WTC11 (cell line): Measurements from ENCODE around the gene PIK3R6. TPM values are rescaled to one million over a fixed set of nuclear protein-coding genes. Genes with fewer than 3 reads are reported as not detected.
A peak's percentile ranks its signal among the peaks of the same experiment; 100 is the strongest.

Experiments
- ATAC-seq: fragments of 200-7000 bp; cut with Tn5 transposase; 2 replicates; pipeline ENCODE4 v1.10.0; 2021; ENCODE audit warnings: mild to moderate bottlenecking, moderate library complexity
- CTCF ChIA-PET: fragments of 300-600 bp; sonication (Branson Sonifier 250); formaldehyde crosslinking; loops from one replicate; lab custom pipeline; 2021; ENCODE audit warnings: antibody characterized with exemption; lab: Charles Lee
- POLR2A ChIA-PET: fragments of 350-600 bp; sonication (Branson Sonifier 250); formaldehyde crosslinking; loops from one replicate; lab custom pipeline; 2021; ENCODE audit warnings: antibody characterized with exemption; lab: Charles Lee
- DNase-seq: peaks from one replicate; pipeline ENCODE4 v3.0.0; 2021; ENCODE audit warnings: low spot score
- H3K27ac Mint-ChIP-seq: 2 replicates; pipeline ENCODE4 v1.8.0; 2021; ENCODE audit warnings: mixed read lengths
- H3K27me3 Mint-ChIP-seq: 2 replicates; pipeline ENCODE4 v1.8.0; 2021; ENCODE audit warnings: low read depth, mild to moderate bottlenecking, moderate library complexity, mixed read lengths
- H3K36me3 Mint-ChIP-seq: 2 replicates; pipeline ENCODE4 v1.8.0; 2021; ENCODE audit warnings: mixed read lengths
- H3K4me1 Mint-ChIP-seq: 2 replicates; pipeline ENCODE4 v1.8.0; 2022; ENCODE audit warnings: mixed read lengths
- H3K4me3 Mint-ChIP-seq: 2 replicates; pipeline ENCODE4 v1.8.0; 2021; ENCODE audit warnings: mild to moderate bottlenecking, moderate library complexity, mixed read lengths
- H3K9me3 Mint-ChIP-seq: 2 replicates; pipeline ENCODE4 v1.8.0; 2021; ENCODE audit warnings: mixed read lengths
- ATF3 ChIP-seq: sonication (generic); formaldehyde crosslinking; conservative IDR thresholded peaks from 2 replicates; pipeline ENCODE4 v1.8.1; 2022; ENCODE audit warnings: mild to moderate bottlenecking, missing genetic modification reagents
- CBFB ChIP-seq: sonication (generic); formaldehyde crosslinking; IDR thresholded peaks from 2 replicates; pipeline ENCODE4 v1.8.1; 2022; ENCODE audit warnings: mild to moderate bottlenecking, low read depth, missing genetic modification reagents
- E2F1 ChIP-seq: sonication (generic); formaldehyde crosslinking; IDR thresholded peaks from 2 replicates; pipeline ENCODE4 v1.8.0; 2022; ENCODE audit warnings: mild to moderate bottlenecking, missing genetic modification reagents
- FOXJ3 ChIP-seq: sonication (generic); formaldehyde crosslinking; IDR thresholded peaks from 2 replicates; pipeline ENCODE4 v1.9.0; 2021; ENCODE audit warnings: missing genetic modification reagents, mild to moderate bottlenecking, borderline replicate concordance
- GABPB1 ChIP-seq: sonication (generic); formaldehyde crosslinking; IDR thresholded peaks from 2 replicates; pipeline ENCODE4 v1.8.1; 2023; ENCODE audit warnings: mild to moderate bottlenecking, missing genetic modification reagents
- GTF2I ChIP-seq: fragments of 250-450 bp; sonication (Bioruptor Pico); conservative IDR thresholded peaks from 2 replicates; pipeline ENCODE4 v1.4.0; 2021; ENCODE audit warnings: mild to moderate bottlenecking
- HMGA2 ChIP-seq: fragments of 250-450 bp; sonication (Bioruptor Pico); IDR thresholded peaks from 2 replicates; pipeline ENCODE4 v1.4.0; 2021; ENCODE audit warnings: mild to moderate bottlenecking, moderate library complexity
- IRF2 ChIP-seq: sonication (generic); formaldehyde crosslinking; IDR thresholded peaks from 2 replicates; pipeline ENCODE4 v1.8.0; 2022; ENCODE audit warnings: low read depth, missing genetic modification reagents, borderline replicate concordance
- NFATC4 ChIP-seq: fragments of 250-450 bp; sonication (Bioruptor Pico); IDR thresholded peaks from 2 replicates; pipeline ENCODE4 v1.9.0; 2021; ENCODE audit warnings: mild to moderate bottlenecking
- NFYB ChIP-seq: sonication (generic); formaldehyde crosslinking; conservative IDR thresholded peaks from 2 replicates; pipeline ENCODE4 v1.8.0; 2022; ENCODE audit warnings: low read depth, missing genetic modification reagents
- NR1H2 ChIP-seq: sonication (generic); formaldehyde crosslinking; IDR thresholded peaks from 2 replicates; pipeline ENCODE4 v1.9.0; 2021; ENCODE audit warnings: mild to moderate bottlenecking, moderate library complexity, missing genetic modification reagents
- NR3C1 ChIP-seq: sonication (generic); formaldehyde crosslinking; conservative IDR thresholded peaks from 2 replicates; pipeline ENCODE4 v1.8.1; 2023; ENCODE audit warnings: low read depth, mild to moderate bottlenecking, missing genetic modification reagents
- OVOL2 ChIP-seq: fragments of 250-450 bp; sonication (Bioruptor Pico); IDR thresholded peaks from 2 replicates; pipeline ENCODE4 v1.9.0; 2021; ENCODE audit warnings: mild to moderate bottlenecking, borderline replicate concordance
- SP1 ChIP-seq: sonication (generic); formaldehyde crosslinking; conservative IDR thresholded peaks from 2 replicates; pipeline ENCODE4 v1.8.1; 2022; ENCODE audit warnings: missing genetic modification reagents
- TCF7 ChIP-seq: sonication (generic); formaldehyde crosslinking; IDR thresholded peaks from 2 replicates; pipeline ENCODE4 v1.8.0; 2022; ENCODE audit warnings: mild to moderate bottlenecking, low read depth, missing genetic modification reagents, moderate library complexity
- TP53 ChIP-seq: sonication (generic); formaldehyde crosslinking; IDR thresholded peaks from 2 replicates; pipeline ENCODE4 v1.8.1; 2023; ENCODE audit warnings: mild to moderate bottlenecking, missing genetic modification reagents
- ZBTB21 ChIP-seq: sonication (generic); formaldehyde crosslinking; IDR thresholded peaks from 2 replicates; pipeline ENCODE4 v1.8.1; 2023; ENCODE audit warnings: mild to moderate bottlenecking, missing genetic modification reagents, borderline replicate concordance
- ZNF121 ChIP-seq: sonication (generic); formaldehyde crosslinking; IDR thresholded peaks from 2 replicates; pipeline ENCODE4 v1.8.0; 2023; ENCODE audit warnings: missing genetic modification reagents
- ZNF317 ChIP-seq: sonication (generic); formaldehyde crosslinking; IDR thresholded peaks from 2 replicates; pipeline ENCODE4 v1.8.1; 2023; ENCODE audit warnings: low read depth, mild to moderate bottlenecking, moderate library complexity, missing genetic modification reagents, borderline replicate concordance
- ZNF425 ChIP-seq: fragments of 250-450 bp; sonication (Bioruptor Pico); conservative IDR thresholded peaks from 2 replicates; pipeline ENCODE4 v1.9.0; 2021; ENCODE audit warnings: mild to moderate bottlenecking
- total RNA-seq: library from RNA; stranded (reverse); gene quantifications from 3 replicates; pipeline ENCODE4 v1.2.3, GENCODE V29; 2021
- TF ChIP-seq, protein P1 (sequence below): fragments of 250-450 bp; sonication (Bioruptor Pico); IDR thresholded peaks from 2 replicates; pipeline ENCODE4 v1.9.0; 2021; ENCODE audit warnings: mild to moderate bottlenecking
- TF ChIP-seq, protein P2 (sequence below): sonication (generic); formaldehyde crosslinking; conservative IDR thresholded peaks from 2 replicates; pipeline ENCODE4 v1.8.1; 2023; ENCODE audit warnings: mild to moderate bottlenecking, low read depth, missing genetic modification reagents, moderate library complexity
- TF ChIP-seq, protein P3 (sequence below): sonication (generic); formaldehyde crosslinking; IDR thresholded peaks from 2 replicates; pipeline ENCODE4 v1.8.0; 2022; ENCODE audit warnings: mild to moderate bottlenecking, missing genetic modification reagents
- TF ChIP-seq, protein P4 (sequence below): fragments of 250-450 bp; sonication (Bioruptor Pico); IDR thresholded peaks from 2 replicates; pipeline ENCODE4 v1.8.0; 2021; ENCODE audit warnings: mild to moderate bottlenecking

The PIK3R6 gene
- total RNA-seq, 1 experiment from 2014 or later = 0.15 TPM

DNA sequence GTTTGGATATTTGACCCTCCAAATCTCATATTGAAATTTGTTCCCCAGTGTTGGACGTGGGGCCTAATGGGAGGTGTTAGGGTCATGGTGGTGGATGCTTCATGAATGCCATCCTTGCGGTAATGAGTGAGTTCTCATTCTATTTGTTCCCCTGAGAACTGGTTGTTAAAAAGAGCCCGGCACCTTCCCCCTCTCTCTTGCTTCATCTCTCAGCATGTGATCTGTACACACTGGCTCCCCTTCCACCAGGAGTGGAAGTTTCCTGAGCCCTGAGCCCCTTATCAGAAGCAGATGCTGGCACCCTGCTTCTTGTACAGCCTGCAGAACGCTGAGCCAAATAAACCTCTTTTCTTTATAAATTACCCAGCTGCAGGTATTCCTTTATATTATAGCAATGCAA, 25.6 kb downstream of the PIK3R6 start:
- DNase-seq (no peak), ATAC-seq (no peak)
- H3K9me3 Mint-ChIP-seq = peaks cover 13% of the 10 kb centered on the region
- peaks cover 3% of the 10 kb centered on the region for H3K27me3 Mint-ChIP-seq
- TF ChIP-seq OVOL2 (CRISPR knock-in tag) = no peak
- TF ChIP-seq FOXJ3 (CRISPR knock-in tag) = no peak
- no peak for TF ChIP-seq TP53 (CRISPR knock-in tag)
- TF ChIP-seq IRF2 = no peak
- TF ChIP-seq, protein P1, sequence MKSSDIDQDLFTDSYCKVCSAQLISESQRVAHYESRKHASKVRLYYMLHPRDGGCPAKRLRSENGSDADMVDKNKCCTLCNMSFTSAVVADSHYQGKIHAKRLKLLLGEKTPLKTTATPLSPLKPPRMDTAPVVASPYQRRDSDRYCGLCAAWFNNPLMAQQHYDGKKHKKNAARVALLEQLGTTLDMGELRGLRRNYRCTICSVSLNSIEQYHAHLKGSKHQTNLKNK (CRISPR knock-in tag) = no peak
- no peak for TF ChIP-seq ZNF121 (CRISPR knock-in tag)
- TF ChIP-seq, protein P2, sequence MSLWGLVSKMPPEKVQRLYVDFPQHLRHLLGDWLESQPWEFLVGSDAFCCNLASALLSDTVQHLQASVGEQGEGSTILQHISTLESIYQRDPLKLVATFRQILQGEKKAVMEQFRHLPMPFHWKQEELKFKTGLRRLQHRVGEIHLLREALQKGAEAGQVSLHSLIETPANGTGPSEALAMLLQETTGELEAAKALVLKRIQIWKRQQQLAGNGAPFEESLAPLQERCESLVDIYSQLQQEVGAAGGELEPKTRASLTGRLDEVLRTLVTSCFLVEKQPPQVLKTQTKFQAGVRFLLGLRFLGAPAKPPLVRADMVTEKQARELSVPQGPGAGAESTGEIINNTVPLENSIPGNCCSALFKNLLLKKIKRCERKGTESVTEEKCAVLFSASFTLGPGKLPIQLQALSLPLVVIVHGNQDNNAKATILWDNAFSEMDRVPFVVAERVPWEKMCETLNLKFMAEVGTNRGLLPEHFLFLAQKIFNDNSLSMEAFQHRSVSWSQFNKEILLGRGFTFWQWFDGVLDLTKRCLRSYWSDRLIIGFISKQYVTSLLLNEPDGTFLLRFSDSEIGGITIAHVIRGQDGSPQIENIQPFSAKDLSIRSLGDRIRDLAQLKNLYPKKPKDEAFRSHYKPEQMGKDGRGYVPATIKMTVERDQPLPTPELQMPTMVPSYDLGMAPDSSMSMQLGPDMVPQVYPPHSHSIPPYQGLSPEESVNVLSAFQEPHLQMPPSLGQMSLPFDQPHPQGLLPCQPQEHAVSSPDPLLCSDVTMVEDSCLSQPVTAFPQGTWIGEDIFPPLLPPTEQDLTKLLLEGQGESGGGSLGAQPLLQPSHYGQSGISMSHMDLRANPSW (CRISPR knock-in tag) = no peak
- TF ChIP-seq, protein P3, sequence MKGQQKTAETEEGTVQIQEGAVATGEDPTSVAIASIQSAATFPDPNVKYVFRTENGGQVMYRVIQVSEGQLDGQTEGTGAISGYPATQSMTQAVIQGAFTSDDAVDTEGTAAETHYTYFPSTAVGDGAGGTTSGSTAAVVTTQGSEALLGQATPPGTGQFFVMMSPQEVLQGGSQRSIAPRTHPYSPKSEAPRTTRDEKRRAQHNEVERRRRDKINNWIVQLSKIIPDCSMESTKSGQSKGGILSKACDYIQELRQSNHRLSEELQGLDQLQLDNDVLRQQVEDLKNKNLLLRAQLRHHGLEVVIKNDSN (CRISPR knock-in tag) = no peak
- no peak for TF ChIP-seq CBFB (CRISPR knock-in tag)
- no peak for TF ChIP-seq NR3C1 (CRISPR knock-in tag)
- no peak for TF ChIP-seq GTF2I (CRISPR knock-in tag)
- no peaks in the 10 kb centered on the region for H3K36me3 Mint-ChIP-seq
- no peak overlapping the region for H3K27ac Mint-ChIP-seq
- peaks cover 26% of the 10 kb centered on the region for H3K4me1 Mint-ChIP-seq
- ChIA-PET CTCF (interaction anchor here (1.4 to 3.3 kb wide), 2 partner anchors 9 to 47 kb away, joined by 3 to 19 read pairs; no protein-coding TSS in a partner anchor), POLR2A (no interaction called here)
- no peak overlapping the region for H3K4me3 Mint-ChIP-seq

DNA sequence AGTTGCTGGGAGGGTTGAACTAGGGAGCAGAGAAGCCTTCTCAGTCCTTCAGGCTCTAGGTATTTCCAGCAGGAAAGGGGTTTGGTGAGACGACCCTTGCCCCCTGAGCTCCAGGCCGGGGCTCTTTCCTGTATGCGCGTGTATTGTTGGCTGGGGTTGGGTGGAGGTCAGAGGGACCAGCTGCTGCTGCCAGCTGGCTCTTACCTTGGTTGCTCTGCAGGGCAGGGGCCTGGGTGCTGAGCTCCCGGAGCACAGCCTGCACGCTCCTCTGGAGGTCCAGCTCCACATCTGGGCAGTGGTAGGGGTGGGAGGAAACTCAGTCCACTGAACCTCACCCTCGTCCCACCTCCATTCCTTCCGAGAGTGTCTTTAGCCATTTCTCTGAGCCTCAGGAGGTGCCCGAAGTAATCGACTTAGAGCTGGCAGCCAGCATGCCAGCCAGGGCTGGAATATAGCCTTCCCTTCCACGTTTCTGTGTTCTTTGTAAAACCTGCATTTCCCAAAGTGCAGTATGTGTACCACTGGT, 28.0 kb downstream of the PIK3R6 start:
- H3K4me1 Mint-ChIP-seq = peaks cover 25% of the 10 kb centered on the region
- peak; percentile 46 for ATAC-seq
- no peaks in the 10 kb centered on the region for H3K36me3 Mint-ChIP-seq
- DNase-seq = no peak
- ChIA-PET CTCF (interaction anchor here (0.8 to 1.2 kb wide), 5 partner anchors 9 to 61 kb away, joined by 3 to 6 read pairs (median 4); partner anchors contain the start of gene MFSD6L), POLR2A (interaction anchor here (1.0 kb wide), 1 partner anchor 9 kb away, joined by 3 read pairs; no protein-coding TSS in a partner anchor)
- H3K27me3 Mint-ChIP-seq = peaks cover 3% of the 10 kb centered on the region
- no peak overlapping the region for H3K4me3 Mint-ChIP-seq
- no peak overlapping the region for H3K27ac Mint-ChIP-seq
- TF ChIP-seq ATF3 (no peak), TCF7 (no peak), HMGA2 (CRISPR knock-in tag) (no peak), ZBTB21 (CRISPR knock-in tag) (no peak), E2F1 (CRISPR knock-in tag) (no peak), NFYB (CRISPR knock-in tag) (no peak)
- 0 out of 2 replicates have a peak, but pooled peaks cover 10% of the 10 kb centered on the region for H3K9me3 Mint-ChIP-seq

DNA sequence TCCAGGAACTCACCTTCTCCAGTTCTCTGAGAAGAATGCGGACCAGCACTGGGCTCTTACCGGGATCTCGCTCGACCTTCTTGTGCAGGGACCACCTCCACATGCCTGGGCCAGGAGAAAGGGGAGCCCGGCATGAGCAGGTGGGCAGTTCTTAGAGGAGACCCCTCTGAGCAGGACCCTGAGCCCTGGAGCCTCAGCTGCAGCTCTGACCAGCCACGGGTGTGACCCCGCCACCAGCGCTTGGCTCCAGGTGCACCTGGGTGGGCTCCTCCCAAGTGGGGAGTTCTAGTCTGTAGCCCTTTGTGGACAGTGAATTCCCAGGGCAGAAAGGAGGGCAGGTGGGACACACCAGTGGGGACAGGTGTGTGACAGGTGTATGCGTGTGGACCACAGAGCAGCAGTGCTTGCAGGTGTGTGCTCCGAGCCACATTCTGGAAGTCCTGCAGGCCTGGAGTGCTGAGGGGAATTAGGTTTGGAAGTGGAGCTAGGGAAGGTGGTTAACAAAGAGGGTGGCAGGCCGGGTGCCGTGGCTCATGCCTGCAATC, 28.9 kb downstream of the PIK3R6 start:
- H3K36me3 Mint-ChIP-seq = no peaks in the 10 kb centered on the region
- CTCF ChIA-PET = interaction anchor here (0.8 to 1.1 kb wide), 2 partner anchors 21 to 62 kb away, joined by 3 to 4 read pairs; no protein-coding TSS in a partner anchor
- no peak overlapping the region for H3K4me3 Mint-ChIP-seq
- H3K4me1 Mint-ChIP-seq = peaks cover 25% of the 10 kb centered on the region
- POLR2A ChIA-PET = no interaction called here
- DNase-seq (no peak), ATAC-seq (no peak)
- 0 out of 2 replicates have a peak, but pooled peaks cover 10% of the 10 kb centered on the region for H3K9me3 Mint-ChIP-seq
- no peak overlapping the region for H3K27ac Mint-ChIP-seq
- H3K27me3 Mint-ChIP-seq = peaks cover 3% of the 10 kb centered on the region
- TF ChIP-seq, protein P4, sequence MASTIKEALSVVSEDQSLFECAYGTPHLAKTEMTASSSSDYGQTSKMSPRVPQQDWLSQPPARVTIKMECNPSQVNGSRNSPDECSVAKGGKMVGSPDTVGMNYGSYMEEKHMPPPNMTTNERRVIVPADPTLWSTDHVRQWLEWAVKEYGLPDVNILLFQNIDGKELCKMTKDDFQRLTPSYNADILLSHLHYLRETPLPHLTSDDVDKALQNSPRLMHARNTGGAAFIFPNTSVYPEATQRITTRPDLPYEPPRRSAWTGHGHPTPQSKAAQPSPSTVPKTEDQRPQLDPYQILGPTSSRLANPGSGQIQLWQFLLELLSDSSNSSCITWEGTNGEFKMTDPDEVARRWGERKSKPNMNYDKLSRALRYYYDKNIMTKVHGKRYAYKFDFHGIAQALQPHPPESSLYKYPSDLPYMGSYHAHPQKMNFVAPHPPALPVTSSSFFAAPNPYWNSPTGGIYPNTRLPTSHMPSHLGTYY (CRISPR knock-in tag) = no peak
- no peak for TF ChIP-seq TP53 (CRISPR knock-in tag)
- no peak for TF ChIP-seq ZNF425
- TF ChIP-seq GABPB1 (CRISPR knock-in tag) = no peak
- no peak for TF ChIP-seq NR1H2 (CRISPR knock-in tag)
- TF ChIP-seq NFATC4 = no peak
- no peak for TF ChIP-seq SP1 (CRISPR knock-in tag)
- TF ChIP-seq ZNF317 (CRISPR knock-in tag) = no peak
